ENCODE measurements around the gene PRR12. TPM values are rescaled to one million over a fixed set of nuclear protein-coding genes. Genes with fewer than 3 reads are reported as not detected.

The PRR12 gene
- total and polyA plus RNA-seq, 9 of the 15 experiments (the other 6 are each of a cell fraction or from before 2014, with no cell fraction given), result 0.01 to 21.1 (median 0.98) TPM

DNA sequence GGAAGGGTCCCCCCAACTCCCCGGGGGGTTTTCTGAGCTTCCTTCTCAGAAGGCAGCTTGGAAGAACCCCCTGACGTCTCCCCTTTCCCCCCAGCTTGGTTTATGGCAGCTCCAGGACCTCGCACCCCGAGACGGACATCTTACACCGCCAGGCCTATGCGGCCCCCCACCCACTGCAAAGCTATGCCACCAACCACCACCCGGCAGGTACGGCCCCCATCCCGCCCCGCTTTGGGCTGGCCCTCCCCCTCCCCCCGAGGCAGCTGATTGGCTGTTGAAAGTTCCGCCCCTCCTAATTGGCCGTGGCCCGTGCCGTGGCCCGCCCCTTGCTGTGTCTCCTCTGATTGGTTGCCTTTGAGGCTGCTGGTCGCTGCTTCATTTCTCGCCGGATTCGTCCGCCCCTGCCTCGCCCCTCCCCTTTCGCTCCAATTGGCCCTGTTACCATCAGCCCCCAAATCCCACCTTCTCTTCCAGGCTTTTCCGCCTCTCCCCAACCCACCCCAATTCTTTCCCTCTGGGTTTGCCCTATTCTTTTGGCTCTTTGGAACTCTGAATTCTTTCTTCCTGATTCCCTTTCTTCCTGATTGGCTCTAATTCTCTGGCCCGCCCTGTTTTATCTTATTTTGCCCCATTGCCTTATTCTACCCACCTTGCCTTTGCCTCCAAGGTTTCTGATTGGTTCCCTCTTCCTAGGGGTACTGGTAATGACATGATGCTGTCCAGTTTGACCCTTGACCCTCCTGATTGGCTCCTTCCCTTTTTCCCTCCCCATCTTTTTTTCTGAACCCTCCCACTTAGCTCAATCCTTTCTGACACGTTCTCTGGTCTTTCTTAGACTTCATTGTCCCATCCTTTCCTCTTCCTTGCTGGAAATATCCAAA lies 2.5 kb downstream of the PRR12 start (continued):
- TF ChIP-seq, protein P1, sequence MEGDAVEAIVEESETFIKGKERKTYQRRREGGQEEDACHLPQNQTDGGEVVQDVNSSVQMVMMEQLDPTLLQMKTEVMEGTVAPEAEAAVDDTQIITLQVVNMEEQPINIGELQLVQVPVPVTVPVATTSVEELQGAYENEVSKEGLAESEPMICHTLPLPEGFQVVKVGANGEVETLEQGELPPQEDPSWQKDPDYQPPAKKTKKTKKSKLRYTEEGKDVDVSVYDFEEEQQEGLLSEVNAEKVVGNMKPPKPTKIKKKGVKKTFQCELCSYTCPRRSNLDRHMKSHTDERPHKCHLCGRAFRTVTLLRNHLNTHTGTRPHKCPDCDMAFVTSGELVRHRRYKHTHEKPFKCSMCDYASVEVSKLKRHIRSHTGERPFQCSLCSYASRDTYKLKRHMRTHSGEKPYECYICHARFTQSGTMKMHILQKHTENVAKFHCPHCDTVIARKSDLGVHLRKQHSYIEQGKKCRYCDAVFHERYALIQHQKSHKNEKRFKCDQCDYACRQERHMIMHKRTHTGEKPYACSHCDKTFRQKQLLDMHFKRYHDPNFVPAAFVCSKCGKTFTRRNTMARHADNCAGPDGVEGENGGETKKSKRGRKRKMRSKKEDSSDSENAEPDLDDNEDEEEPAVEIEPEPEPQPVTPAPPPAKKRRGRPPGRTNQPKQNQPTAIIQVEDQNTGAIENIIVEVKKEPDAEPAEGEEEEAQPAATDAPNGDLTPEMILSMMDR (IDR thresholded peaks at IDR 0.05 in 2 of 3, conservative IDR thresholded peaks at IDR 0.05 in 1 of 3; ENCODE audit: insufficient read depth in 2 of 3, low read depth in 1 of 3, low read length in 3 of 3), result no peak
- TF ChIP-seq NFRKB (IDR thresholded peaks at IDR 0.05; ENCODE audit: low read depth), result no peak
- TF ChIP-seq, protein P2, sequence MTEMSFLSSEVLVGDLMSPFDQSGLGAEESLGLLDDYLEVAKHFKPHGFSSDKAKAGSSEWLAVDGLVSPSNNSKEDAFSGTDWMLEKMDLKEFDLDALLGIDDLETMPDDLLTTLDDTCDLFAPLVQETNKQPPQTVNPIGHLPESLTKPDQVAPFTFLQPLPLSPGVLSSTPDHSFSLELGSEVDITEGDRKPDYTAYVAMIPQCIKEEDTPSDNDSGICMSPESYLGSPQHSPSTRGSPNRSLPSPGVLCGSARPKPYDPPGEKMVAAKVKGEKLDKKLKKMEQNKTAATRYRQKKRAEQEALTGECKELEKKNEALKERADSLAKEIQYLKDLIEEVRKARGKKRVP (CRISPR knock-in tag; IDR thresholded peaks at IDR 0.05), result no peak
- peak; percentile 91 for TF ChIP-seq NFYB (IDR thresholded peaks at IDR 0.05; ENCODE audit: extremely low read depth, insufficient read length)
- TF ChIP-seq STAT5B (CRISPR knock-in tag; IDR thresholded peaks at IDR 0.05), result no peak
- no peak for TF ChIP-seq ZNF778 (CRISPR knock-in tag; IDR thresholded peaks at IDR 0.05)
- no peak for TF ChIP-seq WHSC1 (IDR thresholded peaks at IDR 0.05; ENCODE audit: low read length)
- TF ChIP-seq GABPB2 (CRISPR knock-in tag; conservative IDR thresholded peaks at IDR 0.05), result no peak
- no peak for TF ChIP-seq TGIF2 (CRISPR knock-in tag; IDR thresholded peaks at IDR 0.05)
- no peak for TF ChIP-seq ZNF146 (CRISPR knock-in tag; IDR thresholded peaks at IDR 0.05; ENCODE audit: unreplicated experiment)
- TF ChIP-seq NCOA1 (IDR thresholded peaks at IDR 0.05; ENCODE audit: low read depth), result peak; percentile 53; the same call in 1 of the 2 replicates
- no peak for TF ChIP-seq LCOR (CRISPR knock-in tag; IDR thresholded peaks at IDR 0.05)
- TF ChIP-seq RBM15 (IDR thresholded peaks at IDR 0.05; ENCODE audit: insufficient read depth, low read length), result no peak
- TF ChIP-seq NFATC3 (IDR thresholded peaks at IDR 0.05), result 0 out of 2 replicates have a peak, but pooled peaks have one; percentile 28
- no peak for TF ChIP-seq EZH2 (IDR thresholded peaks at IDR 0.05; ENCODE audit: borderline replicate concordance, low read depth, low read length)
- no peak for TF ChIP-seq FOXA1 (IDR thresholded peaks at IDR 0.05; ENCODE audit: borderline replicate concordance)
- TF ChIP-seq KLF10 (CRISPR knock-in tag; IDR thresholded peaks at IDR 0.05), result no peak
- TF ChIP-seq TOE1 (IDR thresholded peaks at IDR 0.05; ENCODE audit: borderline replicate concordance), result no peak
- no peak for TF ChIP-seq TOE1 (CRISPR knock-in tag; IDR thresholded peaks at IDR 0.05; ENCODE audit: borderline replicate concordance, low read depth)
- TF ChIP-seq HNRNPK (IDR thresholded peaks at IDR 0.05; ENCODE audit: low read depth, low read length, poor library complexity, severe bottlenecking), result no peak
- TF ChIP-seq, protein P3, sequence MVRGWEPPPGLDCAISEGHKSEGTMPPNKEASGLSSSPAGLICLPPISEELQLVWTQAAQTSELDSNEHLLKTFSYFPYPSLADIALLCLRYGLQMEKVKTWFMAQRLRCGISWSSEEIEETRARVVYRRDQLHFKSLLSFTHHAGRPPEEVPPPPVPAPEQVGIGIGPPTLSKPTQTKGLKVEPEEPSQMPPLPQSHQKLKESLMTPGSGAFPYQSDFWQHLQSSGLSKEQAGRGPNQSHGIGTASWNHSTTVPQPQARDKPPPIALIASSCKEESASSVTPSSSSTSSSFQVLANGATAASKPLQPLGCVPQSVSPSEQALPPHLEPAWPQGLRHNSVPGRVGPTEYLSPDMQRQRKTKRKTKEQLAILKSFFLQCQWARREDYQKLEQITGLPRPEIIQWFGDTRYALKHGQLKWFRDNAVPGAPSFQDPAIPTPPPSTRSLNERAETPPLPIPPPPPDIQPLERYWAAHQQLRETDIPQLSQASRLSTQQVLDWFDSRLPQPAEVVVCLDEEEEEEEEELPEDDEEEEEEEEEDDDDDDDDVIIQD (CRISPR knock-in tag; IDR thresholded peaks at IDR 0.05), result no peak
- no peak for TF ChIP-seq CHCHD3 (CRISPR knock-in tag; IDR thresholded peaks at IDR 0.05)
- no peak for TF ChIP-seq MCM7 (IDR thresholded peaks at IDR 0.05)
- TF ChIP-seq BMI1 (IDR thresholded peaks at IDR 0.05; ENCODE audit: low read length), result no peak
- TF ChIP-seq XRCC3 (IDR thresholded peaks at IDR 0.05), result no peak
- no peak for TF ChIP-seq ZKSCAN8 (CRISPR knock-in tag; IDR thresholded peaks at IDR 0.05)
- no peak for TF ChIP-seq ZSCAN29 (IDR thresholded peaks at IDR 0.05)

Data from K562 (cell line).